H1 (cell line): ENCODE measurements around the gene CPPED1. TPM values are rescaled to one million over a fixed set of nuclear protein-coding genes. Genes with fewer than 3 reads are reported as not detected.

ENCODE experiments used
- RNF2 ChIP-seq: fragments of 200-900, 300-1000 bp; sonication (generic); IDR thresholded peaks from 2 replicates; pipeline ENCODE4 v1.7.1; 2016; ENCODE audit warnings: borderline replicate concordance, low read depth, mild to moderate bottlenecking, antibody characterized with exemption, low read length; ENCODE audit not compliant: poor library complexity, severe bottlenecking; ENCODE audit errors: missing control alignments
- polyA plus RNA-seq, 7 experiments: library from polyadenylated mRNA; depleted of rRNA in 3 of 7; stranded (reverse) in 5 of 7; unstranded in 2 of 7; fragments of >200 nt in 5 of 7; fragments of 200-250 nt in 2 of 7; gene quantifications; 1 replicate in 5 of 7; 2 replicates in 1 of 7; 4 replicates in 1 of 7; pipeline versions ENCODE4 v1.2.1 to v1.2.3, GENCODE V29; 2011 to 2013; ENCODE audit warnings: missing spikeins in 2 of 7, mixed read lengths in 2 of 7
- total RNA-seq: library from RNA; stranded (reverse); fragmentation: NEBNext Ultra II Directional; extraction: Animal tissue kit (Norgen Biotek cat#: 25700); gene quantifications from 2 replicates; pipeline ENCODE4 v1.2.1, GENCODE V29; 2021

The CPPED1 gene
- total and polyA plus RNA-seq, 2 of the 8 experiments (the other 6 are each of a cell fraction or from before 2014, with no cell fraction given), result 3.5 to 11.2 TPM

DNA sequence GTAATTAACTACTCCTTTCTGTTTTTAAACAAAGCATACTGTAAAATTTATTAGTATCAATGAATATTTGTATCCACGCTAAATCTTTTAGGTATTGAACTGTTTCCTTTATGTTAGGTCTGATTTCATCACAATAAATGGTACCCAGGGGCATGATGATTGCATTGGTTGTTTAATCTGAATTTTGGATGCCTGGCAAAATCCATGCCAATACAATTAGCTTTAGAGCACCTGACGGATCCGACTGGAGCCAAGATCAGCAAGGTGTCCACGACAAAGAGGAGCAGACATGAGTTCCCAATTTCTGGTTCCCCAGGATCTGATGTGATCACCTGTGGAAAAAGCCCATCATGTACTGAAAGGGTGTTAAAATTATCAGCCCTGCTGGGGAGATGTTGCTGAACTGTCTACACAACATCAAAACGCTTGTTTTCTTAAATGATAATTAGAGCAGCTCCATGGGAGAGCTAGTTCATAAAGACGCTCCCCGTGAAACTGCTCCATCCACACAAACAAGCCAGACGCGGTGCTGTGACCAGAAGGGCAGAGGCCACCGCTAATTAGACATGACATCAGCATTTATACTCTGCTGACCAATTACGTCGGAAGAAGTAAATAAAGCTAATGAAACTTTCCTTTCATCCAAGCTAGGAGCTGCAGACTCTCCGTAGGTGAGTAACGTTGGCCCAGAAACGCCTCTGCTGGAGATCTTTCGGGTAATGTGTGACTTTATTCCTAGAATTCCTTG is 151.7 kb downstream of the CPPED1 start (continued):
- no peak for TF ChIP-seq RNF2
